ENCODE results near the gene GALNT3. TPM values are rescaled to one million over a fixed set of nuclear protein-coding genes. Genes with fewer than 3 reads are reported as not detected.

GALNT3 gene
- total and polyA plus RNA-seq, 9 of the 15 experiments (the other 6 are each of a cell fraction or from before 2014, with no cell fraction given), result 0.03 to 0.29 (median 0.06) TPM; not detected in 6

- no peaks in the 10 kb centered on the region for H3K36me3 ChIP-seq (ENCODE audit: control insufficient read depth, insufficient read depth, low read length)
- intact Hi-C loops (cut with micrococcal nuclease) (no loop called here), in situ Hi-C loops (cut with MboI) (no loop called here)
- 0% methylated on average over 2 of the region's 2 CpGs for WGBS (ENCODE audit: insufficient coverage, low coverage, missing lambda C conversion rate)
- peaks cover 0 to 18% of the 10 kb centered on the region in 2 experiments; a peak in 2 of 5 replicates for H3K27me3 ChIP-seq (ENCODE audit: control insufficient read depth in 2 of 2, insufficient read depth in 2 of 2, low read length in 2 of 2)
- H3K4me2 ChIP-seq (ENCODE audit: insufficient read depth, low read length), result no peak overlapping the region
- no peaks in the 10 kb centered on the region for H3K9me3 ChIP-seq (replicated peaks; ENCODE audit: control insufficient read depth, insufficient read depth, low read depth, low read length)
- no peak overlapping the region for H3K4me3 ChIP-seq
- no peak overlapping the region for H3K27ac ChIP-seq (ENCODE audit: extremely low read depth, low read depth, low read length)
- FAIRE-seq, result no peak
- no peak overlapping the region for H2AFZ ChIP-seq (ENCODE audit: low read depth, low read length)
- no peaks in the 10 kb centered on the region for H4K20me1 ChIP-seq (replicated peaks; ENCODE audit: control insufficient read depth, insufficient read depth, low read length)
- no peaks in the 10 kb centered on the region for H3K79me2 ChIP-seq (ENCODE audit: control insufficient read depth, insufficient read depth, low read length)
- H3K9me1 ChIP-seq (ENCODE audit: control insufficient read depth, insufficient read depth, low read length), result no peaks in the 10 kb centered on the region
- BruUV-seq (replicated peaks), result no TSS peak
- DNase-seq (ENCODE audit: extremely low read depth in 1 of 4, low spot score in 3 of 4), result no peak
- no peak overlapping the region for H3K9ac ChIP-seq (ENCODE audit: insufficient read depth in 1 of 2, low read depth in 2 of 2, low read length in 2 of 2)
- ChIA-PET CTCF (ENCODE audit: low intra/inter-chr PET ratio) (no interaction called here), POLR2A (no interaction called here)
- H3K4me1 ChIP-seq (replicated peaks in 1 of 2; ENCODE audit: control insufficient read depth in 2 of 2, insufficient read depth in 2 of 2, low read length in 2 of 2), result peaks cover 0 to 11% of the 10 kb centered on the region in 2 experiments; a peak in 1 of 5 replicates
- ATAC-seq, result no peak
- TF ChIP-seq CREB3 (tag; conservative IDR thresholded peaks at IDR 0.05; ENCODE audit: low read depth) (no peak), SPI1 (IDR thresholded peaks at IDR 0.05; ENCODE audit: borderline replicate concordance, low read depth, low read length) (no peak), BRCA1 (IDR thresholded peaks at IDR 0.05) (no peak), BRCA1 (CRISPR knock-in tag; IDR thresholded peaks at IDR 0.05) (no peak), RBM34 (IDR thresholded peaks at IDR 0.05; ENCODE audit: borderline replicate concordance, insufficient read depth, low read length) (no peak), KDM1A (IDR thresholded peaks at IDR 0.05) (no peak), ZEB2 (IDR thresholded peaks at IDR 0.05) (no peak), ZBTB8A (IDR thresholded peaks at IDR 0.05; ENCODE audit: partially characterized antibody) (no peak), CBFB (CRISPR knock-in tag; IDR thresholded peaks at IDR 0.05) (no peak), CXXC5 (CRISPR knock-in tag; IDR thresholded peaks at IDR 0.05) (no peak), RBM15 (IDR thresholded peaks at IDR 0.05; ENCODE audit: insufficient read depth, low read length) (no peak), STAT5A (IDR thresholded peaks at IDR 0.05; ENCODE audit: borderline replicate concordance, low read length) (no peak), FOSL1 (tag; conservative IDR thresholded peaks at IDR 0.05) (no peak), VEZF1 (CRISPR knock-in tag; IDR thresholded peaks at IDR 0.05) (no peak), FOXA1 (IDR thresholded peaks at IDR 0.05; ENCODE audit: borderline replicate concordance) (no peak), CBX2 (IDR thresholded peaks at IDR 0.05; ENCODE audit: insufficient read depth, low read length, poor library complexity, severe bottlenecking) (no peak), ATF3 (IDR thresholded peaks at IDR 0.05) (no peak), ATF3 (CRISPR knock-in tag; conservative IDR thresholded peaks at IDR 0.05) (no peak), ARHGAP35 (IDR thresholded peaks at IDR 0.05; ENCODE audit: partially characterized antibody) (no peak), ZNF644 (tag; IDR thresholded peaks at IDR 0.05; ENCODE audit: low read depth) (no peak)
Observed at GRCh38 chr2:165791421-165792103, 2.5 kb downstream of the GALNT3 start.
